GM19240 (cell line): ENCODE results near the gene RSRC1.
"Not testable (repeated sequence)": the region's sequence is repeated elsewhere in the genome, so short reads cannot be mapped to it uniquely, and the experiment has no call there.

Experiments used
- DNase-seq: peaks from one replicate; pipeline ENCODE4 v3.0.0; 2011; ENCODE audit warnings: low spot score; ENCODE audit not compliant: insufficient read length

RSRC1 gene

DNA sequence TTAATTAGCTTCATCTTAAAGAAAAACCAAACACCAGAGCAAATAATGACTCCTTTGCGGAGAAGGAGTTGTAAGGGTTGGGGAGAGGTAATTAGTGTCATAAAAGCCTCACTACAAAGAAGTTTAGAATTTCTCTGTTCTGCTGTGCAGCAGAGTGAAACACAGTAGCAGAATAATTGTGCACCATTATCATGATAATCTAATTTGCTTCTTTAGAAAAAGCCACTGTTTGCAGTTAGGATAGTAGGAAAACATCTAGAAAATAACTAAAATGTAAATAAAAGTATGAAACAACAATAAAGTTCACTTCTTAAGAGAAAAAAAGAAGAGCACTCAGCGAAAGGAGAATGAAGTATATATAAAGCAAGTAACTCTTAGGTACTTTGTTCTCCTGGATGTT lies 9.2 kb upstream of the RSRC1 start:
- no peak for DNase-seq

DNA sequence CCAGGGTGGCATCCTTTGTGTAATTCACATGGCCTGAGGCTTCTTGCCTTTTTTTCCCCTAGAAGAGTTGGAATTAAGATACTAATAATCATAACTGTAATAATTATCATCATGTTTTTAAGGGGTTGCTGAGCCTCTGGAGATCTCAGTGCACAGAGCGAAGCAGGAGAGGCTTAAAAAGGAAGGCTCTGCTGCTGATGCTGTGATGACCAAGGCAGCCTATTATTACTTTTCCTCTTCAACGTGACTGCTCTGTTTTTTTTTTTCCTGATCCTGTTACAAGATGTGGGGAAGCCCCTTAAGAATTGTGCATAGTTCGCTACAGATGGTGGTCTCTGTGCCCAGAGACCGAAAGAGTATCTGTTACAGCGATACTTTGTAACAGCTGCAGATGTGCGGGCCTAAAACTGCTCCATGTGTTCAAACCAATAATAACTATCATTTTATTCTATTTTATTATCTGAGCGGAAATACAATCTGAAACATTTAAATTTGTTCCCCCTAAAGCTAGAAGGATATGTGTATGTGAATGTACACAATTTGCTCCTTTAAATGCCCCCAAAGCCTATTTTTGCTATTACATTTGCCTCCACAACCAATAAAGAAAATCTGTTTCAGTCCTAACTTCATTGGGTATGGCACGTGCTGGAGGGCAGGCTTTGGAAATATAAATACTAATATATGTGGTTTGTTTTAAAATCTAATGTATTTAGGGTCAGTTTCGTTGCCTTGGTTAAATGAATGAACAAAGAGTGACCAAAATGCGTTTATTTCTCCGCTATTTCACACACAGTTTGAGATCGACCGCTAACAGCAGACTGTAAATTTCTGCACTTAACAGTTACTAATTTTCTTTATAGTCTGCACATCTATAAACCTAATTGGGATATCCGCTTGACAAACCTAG lies 8.3 kb upstream of the RSRC1 start:
- DNase-seq, result no peak

DNA sequence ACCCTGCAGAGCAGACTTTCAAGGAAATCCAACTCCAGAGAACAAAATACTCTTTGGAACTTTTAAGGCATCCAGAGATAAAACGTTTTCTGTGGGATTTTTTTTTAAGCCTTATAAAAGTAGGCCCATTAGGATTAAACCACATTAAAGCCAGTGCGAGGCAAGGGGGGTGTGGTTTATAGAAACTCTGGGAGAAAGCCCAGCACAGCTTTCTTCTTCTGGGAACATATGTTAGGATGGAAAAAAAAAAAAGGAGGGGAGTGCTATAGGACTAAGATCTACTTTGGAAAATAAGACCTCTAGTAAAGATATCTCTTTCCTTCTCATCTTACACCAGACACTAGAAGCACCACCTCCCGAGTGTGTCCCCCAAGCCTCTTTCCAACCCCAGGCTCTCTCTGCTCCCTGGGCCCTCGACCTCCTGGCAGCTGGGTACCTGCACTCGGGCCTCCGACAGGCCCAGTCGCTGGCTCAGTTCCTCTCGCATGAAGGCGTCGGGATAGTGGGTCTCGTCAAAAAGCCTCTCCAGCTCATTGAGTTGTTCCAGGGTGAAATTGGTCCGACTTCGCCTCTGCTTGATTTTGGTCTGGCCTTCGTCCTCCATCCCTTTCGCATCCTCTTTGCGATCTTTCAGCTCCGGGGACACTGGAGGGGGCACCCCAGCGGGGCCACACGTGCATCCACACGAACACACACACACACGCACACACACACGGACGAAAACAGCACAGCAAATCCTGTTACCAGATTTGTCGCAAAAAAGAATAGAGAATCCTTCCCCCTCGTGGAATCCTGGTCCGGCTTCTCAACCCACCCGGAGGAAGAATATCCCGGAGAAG lies 7.4 kb upstream of the RSRC1 start:
- no peak for DNase-seq

DNA sequence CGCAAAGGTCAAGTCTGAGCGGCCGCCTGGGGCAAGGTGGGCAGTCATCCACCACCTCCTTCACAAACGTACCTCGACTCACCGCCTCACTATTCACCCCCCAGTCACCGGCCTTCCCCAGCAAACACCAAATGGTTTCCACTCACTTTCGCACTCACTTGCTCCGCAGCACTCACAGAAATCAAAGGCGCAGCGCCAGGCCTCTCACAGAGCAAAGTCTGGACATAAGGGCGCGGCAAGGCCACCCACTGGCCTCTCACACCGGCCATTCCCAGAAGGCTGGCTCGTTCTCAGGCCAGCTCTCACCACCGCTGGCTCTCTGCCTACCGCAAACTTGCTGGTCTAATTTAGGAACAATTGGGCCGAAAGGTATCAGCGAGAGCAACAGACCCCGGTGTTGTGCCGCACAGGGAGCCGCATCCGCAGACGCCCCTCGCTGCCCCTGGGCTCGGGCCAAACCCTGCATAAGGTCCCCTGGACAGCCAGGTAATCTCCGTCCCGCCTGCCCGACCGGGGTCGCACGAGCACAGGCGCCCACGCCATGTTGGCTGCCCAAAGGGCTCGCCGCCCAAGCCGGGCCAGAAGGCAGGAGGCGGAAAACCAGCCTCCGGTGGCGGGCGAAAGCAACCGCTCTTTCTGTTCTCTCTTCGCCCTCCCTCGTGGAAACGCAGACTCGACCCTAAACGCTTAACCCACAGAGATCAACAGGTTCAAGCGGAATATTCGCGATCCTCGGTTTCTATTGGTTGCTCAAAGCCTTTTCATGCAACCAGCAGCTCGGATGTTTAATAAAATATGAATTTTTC lies 6.6 kb upstream of the RSRC1 start:
- DNase-seq, result no peak

DNA sequence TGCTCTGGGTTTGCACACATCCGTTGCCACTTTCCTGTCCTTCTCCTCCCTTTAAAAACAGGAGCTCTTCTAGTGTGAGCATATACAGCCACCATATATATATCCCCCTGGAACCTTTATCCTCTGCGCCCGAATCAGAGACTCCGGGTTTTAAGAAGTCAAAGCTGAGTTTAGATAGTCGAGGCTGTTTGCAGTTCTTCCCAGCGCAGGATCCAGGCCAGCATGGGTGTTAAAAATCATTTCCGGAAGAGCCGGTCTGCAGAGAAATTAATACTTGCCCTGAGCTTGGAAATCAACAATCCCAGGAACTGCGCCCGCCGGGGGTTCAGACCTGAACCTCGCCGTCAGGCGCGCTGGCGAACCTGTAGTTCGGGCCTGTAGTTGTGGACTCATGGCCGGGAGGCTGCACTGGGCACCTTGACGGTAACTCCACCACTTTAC lies 6.0 kb upstream of the RSRC1 start:
- DNase-seq, result no peak

DNA sequence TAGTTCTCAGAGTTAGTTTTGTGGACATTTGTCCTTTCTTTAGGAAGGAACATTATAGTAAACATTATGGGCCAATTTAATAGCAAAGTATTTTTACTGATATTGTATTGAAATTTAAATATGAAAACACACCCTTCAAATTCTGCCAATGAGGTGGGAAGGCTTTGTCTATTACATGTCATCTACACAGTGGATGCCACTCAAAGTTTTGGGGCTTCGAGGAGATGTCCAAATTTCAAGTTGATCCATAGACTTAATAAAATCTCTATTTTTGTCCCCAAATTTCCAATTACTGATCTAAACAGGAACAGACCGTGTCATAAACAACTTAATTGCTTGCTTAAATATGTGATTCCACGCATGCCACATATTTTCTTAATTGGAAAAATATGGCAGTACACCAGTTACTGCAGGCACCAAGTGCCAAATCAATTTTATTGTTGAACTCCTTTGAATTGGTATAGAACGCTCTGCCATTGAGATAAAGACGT lies 5.4 kb upstream of the RSRC1 start:
- no peak for DNase-seq

DNA sequence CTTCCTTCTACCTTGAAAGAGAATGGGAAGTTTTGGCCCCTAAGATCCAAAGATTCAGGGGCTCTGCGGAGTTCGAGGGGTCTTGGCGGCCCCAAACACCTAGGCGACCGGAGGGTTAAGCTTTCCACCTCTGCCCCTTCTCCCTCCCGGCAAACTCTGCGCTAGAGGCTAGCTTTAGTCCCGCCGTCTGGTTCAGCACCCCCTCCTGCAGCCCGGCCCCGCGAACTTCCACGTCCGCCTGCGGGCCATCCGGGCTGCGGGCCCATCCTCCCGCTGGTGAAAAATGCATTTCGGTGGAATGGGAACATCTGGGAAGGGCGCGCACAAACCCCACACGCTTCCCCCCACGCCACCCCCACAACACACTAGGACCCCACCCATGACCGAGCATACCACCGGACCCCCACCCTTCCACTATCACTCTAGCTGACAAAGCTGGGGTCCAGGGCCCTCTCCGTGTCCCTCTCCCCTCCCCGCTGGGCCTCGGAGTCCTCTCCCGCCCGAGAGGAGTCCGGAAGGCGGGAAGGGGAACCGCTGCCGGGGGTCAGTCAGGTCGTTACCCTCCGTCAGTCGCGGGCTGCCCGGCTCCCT lies 4.7 kb upstream of the RSRC1 start:
- no peak for DNase-seq

DNA sequence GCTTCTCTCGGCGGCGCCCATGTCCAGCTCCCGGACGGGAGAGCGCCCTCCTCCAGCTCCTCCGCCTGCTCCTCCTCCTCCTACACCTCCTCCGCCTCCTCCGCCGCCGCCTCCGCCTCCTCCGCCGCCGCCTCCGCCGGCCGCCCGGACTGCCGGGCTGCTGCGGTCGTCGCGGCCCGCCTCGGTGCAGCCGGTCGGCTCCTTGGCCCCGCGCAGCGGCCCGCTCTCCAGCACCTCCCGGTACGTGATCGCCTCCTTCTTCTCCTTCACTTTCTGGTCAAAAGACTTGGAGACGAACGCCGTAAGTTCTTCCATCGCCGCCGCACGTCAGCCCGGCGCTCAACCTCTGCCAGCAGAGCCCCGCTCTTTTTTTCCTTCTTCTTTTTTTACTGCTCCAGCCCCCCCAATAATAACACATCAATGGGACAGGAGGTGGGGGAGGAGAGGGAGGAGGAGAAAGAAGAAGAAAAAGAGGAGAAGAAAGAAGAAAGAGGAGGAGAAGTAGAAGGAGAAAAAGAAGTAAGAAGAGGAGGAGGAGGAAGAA lies 4.1 kb upstream of the RSRC1 start:
- DNase-seq, result no peak

DNA sequence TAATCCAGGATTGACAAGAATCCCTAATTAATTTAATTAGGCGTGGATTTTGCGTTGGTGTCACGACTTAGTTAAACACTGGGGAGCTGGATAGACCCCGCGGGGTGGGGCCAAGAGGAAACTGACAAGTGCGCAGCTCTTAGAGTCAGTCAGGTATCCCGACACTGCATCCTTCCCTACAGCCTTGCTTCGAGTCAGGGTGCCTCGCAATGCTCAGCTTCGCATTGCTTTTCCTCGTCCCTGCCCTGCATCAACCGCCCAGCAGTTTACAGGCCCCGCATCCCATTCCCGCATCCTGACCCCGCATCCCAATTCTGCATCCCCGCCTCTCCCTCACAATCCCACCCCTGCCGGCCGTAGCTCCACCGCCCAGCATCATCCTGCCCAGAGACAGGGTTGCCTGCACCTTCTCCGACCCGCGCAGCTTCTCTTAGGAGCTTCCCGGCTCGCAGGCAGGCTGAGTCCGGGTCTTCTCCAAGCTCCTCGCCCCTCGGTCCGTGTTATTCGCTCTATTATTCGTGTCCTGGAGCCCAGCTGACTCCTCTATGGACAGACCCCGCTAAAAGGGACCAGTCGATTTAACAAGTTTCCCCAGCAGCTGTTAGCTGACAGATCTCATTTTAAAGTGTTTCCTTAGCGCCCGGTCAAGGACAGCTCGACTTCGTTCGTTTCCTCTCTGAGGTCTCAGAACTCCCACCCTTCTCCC lies 3.0 kb upstream of the RSRC1 start:
- DNase-seq, result no peak

DNA sequence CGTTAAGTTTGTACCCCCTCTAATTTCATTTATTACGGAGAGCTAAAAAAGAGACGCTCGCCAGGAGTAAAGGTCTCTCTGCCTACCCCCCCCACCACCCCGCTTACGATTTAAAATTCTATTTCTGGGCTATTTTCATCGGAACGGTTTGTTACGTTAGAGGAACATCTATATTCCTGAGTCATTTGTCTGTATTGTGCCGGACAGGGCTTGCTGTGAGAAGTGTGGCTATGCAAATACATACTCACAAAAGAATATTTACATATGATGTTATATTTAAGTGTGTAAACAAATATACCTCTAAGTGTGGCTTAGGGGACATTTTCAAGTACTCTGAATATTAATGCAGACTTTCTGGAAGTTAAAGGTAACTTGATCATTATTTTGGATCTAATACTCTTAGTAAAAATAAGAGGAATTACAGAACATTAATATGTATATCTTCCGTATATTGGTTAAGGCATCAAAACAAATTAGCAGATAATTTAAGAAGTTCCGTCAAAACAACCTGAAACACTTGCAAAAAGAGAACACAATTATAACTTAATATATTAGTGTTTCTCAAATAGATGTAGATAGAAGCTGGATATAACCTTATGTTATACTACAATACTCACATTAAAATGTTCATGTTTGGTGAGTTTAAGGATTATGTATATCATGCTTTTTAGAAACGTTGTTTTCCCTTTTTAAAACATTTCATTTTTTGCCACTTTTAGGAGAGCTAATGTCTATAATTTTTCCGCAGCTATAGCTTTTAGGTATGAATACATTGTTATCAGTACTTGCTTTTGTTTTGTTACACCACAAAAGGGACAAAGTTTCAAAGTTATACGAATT lies 2.1 kb upstream of the RSRC1 start:
- DNase-seq, result no peak

DNA sequence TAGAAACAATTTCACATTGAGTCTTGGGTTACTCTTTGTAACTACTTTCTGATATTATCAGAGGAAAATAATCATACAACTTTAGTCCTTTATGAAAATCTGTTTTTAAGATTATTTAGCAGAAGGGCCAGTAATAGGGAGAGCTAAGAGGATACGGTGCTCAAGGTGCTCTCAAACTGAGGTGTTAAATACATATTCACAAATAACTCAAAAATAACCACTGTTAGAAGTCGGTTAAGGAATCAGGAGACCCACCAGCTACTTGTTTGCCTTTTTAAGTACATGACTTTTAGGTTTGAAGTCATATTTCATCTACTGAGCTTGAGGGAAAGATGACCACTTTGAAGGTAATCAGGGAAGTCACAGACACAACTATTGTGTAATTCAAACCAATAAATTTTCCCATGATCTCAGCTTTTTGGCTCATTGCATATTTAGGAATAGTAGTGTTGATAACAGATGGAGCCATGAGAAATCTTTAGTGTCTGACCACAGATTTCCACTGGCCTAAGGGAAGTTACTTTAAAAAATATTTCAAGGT lies 1.4 kb upstream of the RSRC1 start:
- DNase-seq, result no peak

DNA sequence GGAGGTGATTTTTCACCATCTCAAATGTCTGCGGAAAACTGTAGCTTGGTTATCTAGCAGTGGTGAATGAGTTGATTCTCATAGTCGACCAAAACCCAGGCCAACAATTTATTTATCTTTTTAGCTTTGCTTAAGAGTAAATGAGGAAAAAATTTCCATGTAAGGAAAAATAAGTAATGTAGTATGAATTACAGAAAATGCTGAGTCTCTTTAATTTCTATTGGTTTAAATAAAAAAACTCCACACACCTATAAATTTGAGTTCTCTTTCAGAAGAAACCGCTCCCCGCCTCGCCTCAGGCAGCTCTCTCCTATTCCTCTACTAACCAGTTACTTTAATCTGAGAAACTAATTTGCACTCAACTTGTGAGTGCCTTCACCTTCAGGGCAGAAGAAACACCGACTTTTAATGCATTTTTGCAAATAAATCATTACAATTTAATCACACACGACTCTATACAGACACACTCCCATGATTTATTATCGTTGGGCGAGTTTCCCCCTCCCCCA lies 540 bp upstream of the RSRC1 start:
- DNase-seq, result no peak

DNA sequence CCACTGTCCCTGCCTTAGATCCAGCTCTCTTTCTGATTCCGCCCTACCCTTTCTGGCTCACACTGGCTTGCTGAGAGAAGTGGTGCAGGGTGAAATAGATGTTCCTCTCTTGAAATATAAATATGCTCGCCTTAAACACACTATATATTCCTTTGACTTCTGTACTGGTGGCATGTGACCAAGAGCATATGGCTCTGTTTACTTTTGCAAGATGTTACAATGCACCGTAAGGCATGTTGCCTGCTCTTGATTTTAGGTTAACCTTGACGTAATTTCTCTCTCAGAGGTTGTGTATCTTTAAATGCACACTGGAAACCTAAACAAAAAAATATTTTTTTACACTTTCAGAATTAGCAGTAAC lies 749 bp downstream of the RSRC1 start:
- DNase-seq, result no peak

DNA sequence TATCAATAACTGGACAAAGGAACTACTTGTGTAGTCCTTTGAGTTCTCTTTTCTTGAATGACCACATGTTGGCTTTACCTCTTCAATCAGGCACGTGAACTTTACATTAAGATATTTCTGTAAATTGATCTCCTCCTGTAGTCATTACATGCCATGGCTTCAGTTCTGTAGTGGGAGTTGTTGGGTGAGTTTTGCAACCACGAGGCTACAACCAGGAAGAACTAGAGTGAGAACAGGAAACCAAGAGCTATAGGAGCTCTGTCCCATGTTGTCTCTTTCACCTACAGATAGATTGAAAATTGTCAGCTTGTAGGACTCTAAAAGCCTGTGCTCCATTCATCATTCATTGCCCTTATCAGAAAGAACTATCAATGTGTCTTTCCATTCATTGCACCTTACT lies 2.0 kb downstream of the RSRC1 start:
- no peak for DNase-seq

DNA sequence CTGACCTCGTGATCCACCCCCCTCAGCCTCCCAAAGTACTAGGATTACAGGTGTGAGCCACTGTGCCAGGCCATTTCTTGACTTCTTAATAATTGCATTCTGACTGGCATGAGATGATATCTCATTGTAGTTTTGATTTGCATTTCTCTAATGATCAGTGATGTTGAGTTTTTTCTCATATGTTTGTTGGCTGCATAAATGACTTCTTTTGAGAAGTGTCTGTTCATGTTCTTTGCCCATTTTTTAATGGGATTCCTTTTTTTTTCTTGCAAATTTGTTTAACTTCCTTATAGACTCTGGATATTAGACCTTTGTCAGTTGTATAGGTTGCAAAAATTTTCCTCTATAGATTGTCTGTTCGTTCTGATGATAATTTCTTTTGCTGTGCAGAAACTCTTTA lies 3.7 kb downstream of the RSRC1 start:
- not testable (repeated sequence) for DNase-seq

DNA sequence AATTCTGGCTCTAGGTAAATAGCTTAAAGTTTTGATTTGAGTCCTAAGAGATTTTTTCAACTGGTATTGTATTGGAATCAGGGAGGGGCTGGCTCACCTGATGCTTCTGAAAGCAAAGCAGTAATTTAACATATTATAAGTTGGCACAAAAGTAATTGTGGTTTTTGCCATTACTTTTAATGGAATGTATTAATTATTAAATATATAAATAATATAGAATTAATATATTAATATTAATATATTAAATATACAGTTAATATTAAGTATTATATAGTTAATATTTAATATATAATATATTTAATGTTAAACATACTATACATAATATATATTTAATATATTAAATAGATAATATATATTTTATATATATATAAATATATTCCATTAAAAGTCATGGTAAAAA lies 10.4 kb downstream of the RSRC1 start:
- DNase-seq, result no peak

DNA sequence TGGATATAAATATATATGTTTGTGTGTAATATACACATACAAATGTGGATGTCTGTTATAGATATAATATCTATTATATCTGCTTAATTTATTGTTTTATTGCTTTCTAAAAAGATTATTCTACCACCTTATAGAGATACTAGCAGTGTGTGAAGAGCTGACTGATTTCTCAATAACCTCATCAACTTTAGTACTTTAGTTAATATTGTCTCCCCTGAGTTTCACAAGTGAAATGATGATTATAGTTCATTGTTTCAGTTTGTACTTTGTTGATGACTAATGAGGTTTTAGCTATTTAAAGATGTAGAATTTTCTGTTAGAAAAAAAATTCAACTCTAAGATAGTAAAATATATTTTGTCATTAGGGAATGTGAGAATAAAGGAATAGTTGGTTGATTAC lies 11.4 kb downstream of the RSRC1 start:
- no peak for DNase-seq

DNA sequence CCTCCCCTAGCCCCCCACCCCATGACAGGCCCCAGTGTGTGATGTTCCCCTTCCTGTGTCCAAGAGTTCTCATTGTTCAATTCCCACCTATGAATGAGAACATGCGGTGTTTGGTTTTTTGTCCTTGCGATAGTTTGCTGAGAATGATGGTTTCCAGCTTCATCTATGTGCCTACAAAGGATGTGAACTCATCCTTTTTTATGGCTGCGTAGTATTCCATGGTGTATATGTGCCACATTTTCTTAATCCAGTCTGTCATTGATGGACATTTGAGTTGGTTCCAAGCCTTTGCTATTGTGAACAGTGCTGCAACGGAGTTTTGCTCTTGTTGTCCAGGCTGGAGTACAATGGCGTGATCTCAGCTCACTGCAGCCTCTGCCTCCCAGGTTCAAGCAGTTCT lies 12.8 kb downstream of the RSRC1 start:
- DNase-seq, result not testable (repeated sequence)
